D721Med (cell line): ENCODE measurements around the gene LRRC4.

Experiments used
- DNase-seq: peaks from one replicate; pipeline ENCODE4 v3.0.0; 2011; ENCODE audit warnings: low spot score; ENCODE audit not compliant: insufficient read length
- FAIRE-seq: peaks from 2 replicates; lab custom pipeline; 2011; peaks lifted over from hg19 to GRCh38; lab: Jason Lieb, UNC
- TF ChIP-seq, protein P1 (sequence below): IDR thresholded peaks from 2 replicates; pipeline ENCODE4 v1.5.1; 2012; ENCODE audit warnings: mild to moderate bottlenecking, control low read depth; ENCODE audit not compliant: insufficient read depth; ENCODE audit errors: missing control alignments

The LRRC4 gene

DNA sequence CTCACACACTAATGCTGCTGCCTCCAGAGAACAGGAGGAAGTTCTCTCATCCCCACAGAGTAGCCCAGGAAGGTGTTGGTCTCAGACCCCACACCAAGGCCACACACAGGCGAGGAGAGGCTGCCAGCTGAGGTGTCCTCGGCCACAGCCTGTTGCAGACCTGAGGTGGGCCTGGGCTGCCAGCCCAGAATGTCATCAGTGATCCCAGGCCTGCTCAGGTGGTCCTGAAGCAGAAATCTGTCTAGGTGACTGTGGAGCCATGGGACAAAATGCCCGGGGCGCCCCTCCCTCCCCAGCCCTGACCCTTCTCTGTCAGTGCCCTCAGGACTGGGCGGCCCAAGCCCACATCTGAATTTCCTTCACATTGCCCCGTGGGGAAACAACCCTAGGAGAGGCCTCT, 43.5 kb upstream of the LRRC4 start:
- TF ChIP-seq, protein P1, sequence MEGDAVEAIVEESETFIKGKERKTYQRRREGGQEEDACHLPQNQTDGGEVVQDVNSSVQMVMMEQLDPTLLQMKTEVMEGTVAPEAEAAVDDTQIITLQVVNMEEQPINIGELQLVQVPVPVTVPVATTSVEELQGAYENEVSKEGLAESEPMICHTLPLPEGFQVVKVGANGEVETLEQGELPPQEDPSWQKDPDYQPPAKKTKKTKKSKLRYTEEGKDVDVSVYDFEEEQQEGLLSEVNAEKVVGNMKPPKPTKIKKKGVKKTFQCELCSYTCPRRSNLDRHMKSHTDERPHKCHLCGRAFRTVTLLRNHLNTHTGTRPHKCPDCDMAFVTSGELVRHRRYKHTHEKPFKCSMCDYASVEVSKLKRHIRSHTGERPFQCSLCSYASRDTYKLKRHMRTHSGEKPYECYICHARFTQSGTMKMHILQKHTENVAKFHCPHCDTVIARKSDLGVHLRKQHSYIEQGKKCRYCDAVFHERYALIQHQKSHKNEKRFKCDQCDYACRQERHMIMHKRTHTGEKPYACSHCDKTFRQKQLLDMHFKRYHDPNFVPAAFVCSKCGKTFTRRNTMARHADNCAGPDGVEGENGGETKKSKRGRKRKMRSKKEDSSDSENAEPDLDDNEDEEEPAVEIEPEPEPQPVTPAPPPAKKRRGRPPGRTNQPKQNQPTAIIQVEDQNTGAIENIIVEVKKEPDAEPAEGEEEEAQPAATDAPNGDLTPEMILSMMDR = no peak
- FAIRE-seq = no peak
- no peak for DNase-seq

DNA sequence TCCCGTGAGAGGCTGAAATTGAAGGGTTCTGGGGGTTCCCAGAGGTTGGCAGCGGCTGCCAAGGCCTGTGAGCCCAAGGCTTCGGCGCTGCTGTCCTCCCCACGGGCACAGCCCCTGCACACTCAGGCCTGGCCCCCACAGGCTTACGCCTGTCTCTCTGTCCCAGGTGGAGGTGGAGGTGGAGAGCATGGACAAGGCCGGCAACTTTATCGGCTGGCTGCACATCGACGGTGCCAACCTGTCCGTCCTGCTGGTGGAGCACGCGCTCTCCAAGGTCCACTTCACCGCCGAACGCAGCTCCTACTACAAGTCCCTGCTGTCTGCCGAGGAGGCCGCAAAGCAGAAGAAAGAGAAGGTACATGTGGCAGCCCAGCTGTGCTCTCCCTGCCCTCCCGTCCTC, 43.1 kb upstream of the LRRC4 start:
- no peak for FAIRE-seq
- TF ChIP-seq, protein P1 = no peak
- no peak for DNase-seq

DNA sequence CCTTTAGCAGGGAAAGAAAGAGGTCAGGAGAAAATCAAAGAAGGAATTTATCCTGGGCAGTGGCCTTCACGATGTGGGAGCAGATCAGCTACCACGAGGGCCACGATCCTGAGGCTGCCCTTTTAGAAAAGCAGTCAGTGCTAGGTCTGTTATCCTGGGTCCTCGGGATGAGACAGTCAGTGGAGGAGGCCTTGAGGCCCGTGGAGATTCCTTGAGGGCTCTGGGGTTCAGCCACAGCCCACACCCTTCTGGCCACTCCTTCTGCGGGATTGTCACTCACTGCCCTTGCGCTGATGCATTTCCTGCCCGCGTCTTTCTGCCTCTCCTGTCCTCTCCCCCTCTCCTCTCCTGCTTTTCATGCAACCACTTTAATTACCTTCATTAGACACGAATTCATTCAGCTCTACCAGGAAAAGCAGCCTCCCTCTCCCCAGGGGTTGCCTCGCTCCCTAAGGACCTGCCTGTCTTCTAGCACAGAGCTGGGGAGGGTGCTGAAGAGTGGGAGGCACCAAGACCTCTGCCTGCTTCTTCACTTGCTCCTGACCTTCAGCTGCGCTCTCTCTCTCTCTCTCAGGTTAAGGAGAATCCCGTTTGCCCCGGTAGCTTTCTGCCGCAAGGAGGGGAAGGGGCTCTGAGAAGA, 42.6 kb upstream of the LRRC4 start:
- TF ChIP-seq, protein P1 = no peak
- FAIRE-seq (no peak), DNase-seq (no peak)

DNA sequence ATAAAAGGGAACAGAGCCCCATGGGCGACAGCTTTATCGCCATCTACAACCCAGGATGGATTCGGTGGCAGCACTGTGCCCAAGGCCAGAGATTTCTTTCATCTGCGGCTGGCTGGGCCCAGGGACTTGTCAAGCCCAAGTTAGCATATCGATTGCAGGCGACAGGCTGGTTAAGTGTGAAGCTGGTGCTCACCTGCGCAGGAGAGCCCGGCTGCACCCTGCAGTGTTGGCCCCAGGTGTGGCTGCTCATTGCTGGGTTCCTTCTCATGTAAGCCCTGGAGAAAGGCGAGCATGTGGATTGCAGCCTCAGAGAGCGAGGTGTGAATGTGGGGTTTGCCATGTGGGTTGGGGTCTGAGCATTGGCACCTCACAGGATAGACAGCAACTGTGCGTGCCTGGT, 40.6 kb upstream of the LRRC4 start:
- DNase-seq (no peak), FAIRE-seq (no peak)
- TF ChIP-seq, protein P1 = no peak

GRCh38 chr7:128071376-128071775, 40.1 kb upstream of the LRRC4 start:
- FAIRE-seq (no peak), DNase-seq (no peak)
- TF ChIP-seq, protein P1 = no peak

DNA sequence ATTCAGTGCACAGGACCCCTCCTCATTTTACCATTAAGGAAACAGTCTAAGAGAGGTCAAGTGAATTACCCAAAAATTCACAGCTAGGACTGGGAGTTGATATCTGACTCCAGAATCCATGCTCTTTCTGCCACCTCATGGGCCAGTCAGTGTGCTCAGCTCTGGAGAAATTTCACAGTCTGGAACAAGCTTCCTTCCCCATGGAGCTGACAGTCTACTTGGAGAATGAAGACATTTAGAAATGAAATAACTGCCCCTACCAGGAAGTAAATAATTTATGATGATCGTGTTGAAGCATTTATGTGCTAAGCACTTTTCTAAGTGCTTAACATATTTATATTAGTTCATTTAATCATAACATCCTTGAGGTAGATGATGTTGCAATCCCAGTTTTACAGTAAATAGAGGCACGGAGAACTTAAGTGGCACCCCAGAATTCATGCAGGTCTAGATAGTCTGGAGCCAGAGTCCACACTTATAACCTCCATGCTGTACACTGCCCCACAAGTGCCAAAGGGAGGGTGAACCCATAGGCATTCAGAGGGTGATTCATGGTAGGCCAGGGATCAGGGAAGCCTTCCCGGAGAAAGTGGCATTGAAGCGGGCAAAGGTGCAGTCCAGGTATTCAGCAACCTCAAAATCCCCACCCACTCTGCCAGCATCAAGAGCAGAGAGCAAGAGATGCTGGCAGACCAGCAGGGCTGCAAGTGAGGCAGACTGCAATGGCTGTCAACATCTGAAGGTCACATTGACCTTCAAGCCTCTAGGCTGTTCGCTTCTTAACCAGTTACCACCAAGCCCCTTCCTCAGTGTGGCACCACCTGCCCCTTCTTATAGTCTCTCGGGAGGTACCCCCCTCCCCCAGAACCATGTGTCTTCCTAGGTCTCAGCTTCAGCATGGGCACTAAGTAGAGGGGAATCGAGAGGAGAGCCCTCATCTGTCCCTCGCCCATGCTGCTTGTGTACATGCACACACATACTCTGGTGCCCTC, 38.4 kb upstream of the LRRC4 start:
- DNase-seq = no peak
- TF ChIP-seq, protein P1 = no peak
- FAIRE-seq = no peak

DNA sequence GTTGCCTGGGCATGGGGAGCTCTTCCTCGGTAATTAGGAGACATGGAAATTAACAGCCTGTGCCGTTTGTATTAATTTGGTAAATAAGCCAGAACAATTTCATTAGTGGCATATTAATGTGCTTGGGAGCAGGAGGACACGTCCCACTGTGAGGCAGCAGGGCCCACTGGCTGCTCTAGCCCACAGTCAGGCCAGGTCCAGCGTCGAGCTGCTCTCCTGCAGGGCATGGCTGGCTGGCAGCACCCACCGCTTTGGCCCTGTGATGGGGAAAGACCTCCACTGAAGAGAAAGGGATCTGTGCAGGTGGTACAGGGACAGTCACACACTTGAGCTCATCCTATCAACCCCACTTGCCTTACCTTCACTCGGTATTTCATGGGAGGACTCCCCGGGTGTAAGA, 37.5 kb upstream of the LRRC4 start:
- TF ChIP-seq, protein P1 = no peak
- FAIRE-seq = no peak
- DNase-seq = no peak
